ENCODE measurements around the gene SEMA6B. TPM values are rescaled to one million over a fixed set of nuclear protein-coding genes. Genes with fewer than 3 reads are reported as not detected.

The SEMA6B gene
- total and polyA plus RNA-seq, 2 of the 4 experiments (the other 2 are of a cell fraction), result 0.18 to 0.72 TPM

DNA sequence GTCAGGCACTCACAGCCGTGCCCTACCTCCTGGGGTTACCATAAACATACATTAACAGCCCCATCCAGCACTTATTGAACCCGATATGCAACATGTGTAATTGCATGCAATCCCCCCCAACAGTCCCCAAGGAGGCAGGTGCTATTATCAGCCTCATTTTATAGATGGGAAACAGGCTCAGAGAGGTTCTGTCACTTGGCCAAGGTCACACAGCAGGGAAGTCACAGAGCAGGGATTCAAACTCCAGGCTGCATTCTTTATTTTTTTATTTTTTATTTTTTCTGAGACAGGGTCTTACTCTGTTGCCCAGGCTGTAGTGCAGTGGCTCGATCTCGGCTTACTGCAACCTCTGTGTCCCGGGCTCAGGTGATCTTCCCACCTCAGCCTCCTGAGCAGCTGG, 41.4 kb upstream of the SEMA6B start:
- Histone ChIP-seq H3K27me3 (ENCODE audit: control insufficient read depth, insufficient read depth, low read length) (peaks cover 40% of the 10 kb centered on the region), H2BK5ac (ENCODE audit: low read depth, low read length, poor library complexity, severe bottlenecking) (no peak overlapping the region), H2AK9ac (replicated peaks; ENCODE audit: low read depth, low read length, poor library complexity) (no peak overlapping the region), H3K14ac (replicated peaks; ENCODE audit: low read depth, low read length) (no peak overlapping the region), H4K20me1 (ENCODE audit: insufficient read depth, low read length) (no peaks in the 10 kb centered on the region), H2AK5ac (ENCODE audit: low read depth, low read length) (no peak overlapping the region), H3K4me1 (ENCODE audit: control insufficient read depth, insufficient read depth, low read length) (peaks cover 3% of the 10 kb centered on the region; the same call in 1 of the 2 replicates), H2BK20ac (ENCODE audit: low read depth, low read length) (no peak overlapping the region), H3K4ac (ENCODE audit: low read depth, low read length) (no peak overlapping the region), H3K9me1 (ENCODE audit: insufficient read depth, low read length) (no peaks in the 10 kb centered on the region), H3K36me3 (ENCODE audit: control insufficient read depth, insufficient read depth, low read length) (no peaks in the 10 kb centered on the region), H4K91ac (ENCODE audit: insufficient read depth, low read depth, low read length) (no peak overlapping the region), H3K4me2 (ENCODE audit: low read depth, low read length) (no peak overlapping the region), H4K8ac (ENCODE audit: low read depth in 2 of 2, low read length in 2 of 2) (no peak overlapping the region), H2BK15ac (ENCODE audit: low read depth, low read length) (no peak overlapping the region), H2AFZ (replicated peaks; ENCODE audit: low read length, poor library complexity) (no peak overlapping the region), H3K4me3 (ENCODE audit: insufficient read depth, low read depth, low read length) (no peak overlapping the region), H3K56ac (ENCODE audit: extremely low read depth, insufficient read depth, low read length) (no peak overlapping the region), H3K23ac (ENCODE audit: low read depth, low read length) (no peak overlapping the region), H2BK120ac (ENCODE audit: low read depth, low read length) (no peak overlapping the region), H3K18ac (ENCODE audit: low read depth, low read length) (no peak overlapping the region), H3K27ac (ENCODE audit: insufficient read depth, low read length) (no peak overlapping the region), H4K5ac (ENCODE audit: low read depth, low read length) (no peak overlapping the region), H3K79me1 (ENCODE audit: low read depth in 1 of 2, low read length in 2 of 2) (no peaks in the 10 kb centered on the region), H3K9ac (ENCODE audit: low read depth, low read length) (no peak overlapping the region), H3K9me3 (ENCODE audit: control insufficient read depth, insufficient read depth, low read length) (no peaks in the 10 kb centered on the region)
- CTCF ChIA-PET, result no interaction called here
- POLR2A ChIA-PET (ENCODE audit: unreplicated experiment), result no interaction called here
- ATAC-seq (ENCODE audit: low read depth) (no peak), DNase-seq (no peak)
- 44% methylated on average over 3 of the region's 5 CpGs; no CpG with 5 or more reads in 1 of the 2 experiments for WGBS, 2 experiments (ENCODE audit: extremely low coverage in 2 of 2, insufficient read length in 1 of 2)
- BruUV-seq (replicated peaks), result no TSS peak
- TF ChIP-seq CHD1 (IDR thresholded peaks at IDR 0.05; ENCODE audit: low read depth, low read length) (no peak), RCOR1 (IDR thresholded peaks at IDR 0.05; ENCODE audit: insufficient replicate concordance, low read length) (no peak), POLR2A (IDR thresholded peaks at IDR 0.05; ENCODE audit: low read depth, low read length) (no peak), SMC3 (IDR thresholded peaks at IDR 0.05; ENCODE audit: low read depth, low read length) (no peak), RFX5 (IDR thresholded peaks at IDR 0.05; ENCODE audit: low read depth, low read length) (no peak), CEBPB (IDR thresholded peaks at IDR 0.05; ENCODE audit: low read depth, low read length) (no peak), MXI1 (IDR thresholded peaks at IDR 0.05; ENCODE audit: borderline replicate concordance, low read depth, low read length) (no peak), NFE2L2 (IDR thresholded peaks at IDR 0.05; ENCODE audit: low read depth, low read length) (no peak), MAFK (IDR thresholded peaks at IDR 0.05; ENCODE audit: low read depth, low read length) (no peak)
- TF ChIP-seq, protein P1, sequence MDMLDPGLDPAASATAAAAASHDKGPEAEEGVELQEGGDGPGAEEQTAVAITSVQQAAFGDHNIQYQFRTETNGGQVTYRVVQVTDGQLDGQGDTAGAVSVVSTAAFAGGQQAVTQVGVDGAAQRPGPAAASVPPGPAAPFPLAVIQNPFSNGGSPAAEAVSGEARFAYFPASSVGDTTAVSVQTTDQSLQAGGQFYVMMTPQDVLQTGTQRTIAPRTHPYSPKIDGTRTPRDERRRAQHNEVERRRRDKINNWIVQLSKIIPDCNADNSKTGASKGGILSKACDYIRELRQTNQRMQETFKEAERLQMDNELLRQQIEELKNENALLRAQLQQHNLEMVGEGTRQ (IDR thresholded peaks at IDR 0.05; ENCODE audit: low read depth, low read length), result no peak
- TF ChIP-seq, protein P2, sequence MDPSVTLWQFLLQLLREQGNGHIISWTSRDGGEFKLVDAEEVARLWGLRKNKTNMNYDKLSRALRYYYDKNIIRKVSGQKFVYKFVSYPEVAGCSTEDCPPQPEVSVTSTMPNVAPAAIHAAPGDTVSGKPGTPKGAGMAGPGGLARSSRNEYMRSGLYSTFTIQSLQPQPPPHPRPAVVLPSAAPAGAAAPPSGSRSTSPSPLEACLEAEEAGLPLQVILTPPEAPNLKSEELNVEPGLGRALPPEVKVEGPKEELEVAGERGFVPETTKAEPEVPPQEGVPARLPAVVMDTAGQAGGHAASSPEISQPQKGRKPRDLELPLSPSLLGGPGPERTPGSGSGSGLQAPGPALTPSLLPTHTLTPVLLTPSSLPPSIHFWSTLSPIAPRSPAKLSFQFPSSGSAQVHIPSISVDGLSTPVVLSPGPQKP (IDR thresholded peaks at IDR 0.05; ENCODE audit: borderline replicate concordance, low read depth, low read length), result no peak
- TF ChIP-seq, protein P3, sequence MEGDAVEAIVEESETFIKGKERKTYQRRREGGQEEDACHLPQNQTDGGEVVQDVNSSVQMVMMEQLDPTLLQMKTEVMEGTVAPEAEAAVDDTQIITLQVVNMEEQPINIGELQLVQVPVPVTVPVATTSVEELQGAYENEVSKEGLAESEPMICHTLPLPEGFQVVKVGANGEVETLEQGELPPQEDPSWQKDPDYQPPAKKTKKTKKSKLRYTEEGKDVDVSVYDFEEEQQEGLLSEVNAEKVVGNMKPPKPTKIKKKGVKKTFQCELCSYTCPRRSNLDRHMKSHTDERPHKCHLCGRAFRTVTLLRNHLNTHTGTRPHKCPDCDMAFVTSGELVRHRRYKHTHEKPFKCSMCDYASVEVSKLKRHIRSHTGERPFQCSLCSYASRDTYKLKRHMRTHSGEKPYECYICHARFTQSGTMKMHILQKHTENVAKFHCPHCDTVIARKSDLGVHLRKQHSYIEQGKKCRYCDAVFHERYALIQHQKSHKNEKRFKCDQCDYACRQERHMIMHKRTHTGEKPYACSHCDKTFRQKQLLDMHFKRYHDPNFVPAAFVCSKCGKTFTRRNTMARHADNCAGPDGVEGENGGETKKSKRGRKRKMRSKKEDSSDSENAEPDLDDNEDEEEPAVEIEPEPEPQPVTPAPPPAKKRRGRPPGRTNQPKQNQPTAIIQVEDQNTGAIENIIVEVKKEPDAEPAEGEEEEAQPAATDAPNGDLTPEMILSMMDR (conservative IDR thresholded peaks at IDR 0.05; ENCODE audit: low read depth, low read length), result no peak
- intact Hi-C loops (cut with micrococcal nuclease), result no loop called here
- in situ Hi-C loops (cut with MboI; ENCODE audit: low sequenced_read_pairs), result no loop called here
- dilution Hi-C loops (cut with HindIII; ENCODE audit: low sequenced_read_pairs, unreplicated experiment), result no loop called here
